GDM1 (cell line): ENCODE results near the gene CXXC5.

Experiments used
- DNase-seq: peaks from one replicate; lab custom pipeline; 2025; lab: John Stamatoyannopoulos, UW

The CXXC5 gene

DNA sequence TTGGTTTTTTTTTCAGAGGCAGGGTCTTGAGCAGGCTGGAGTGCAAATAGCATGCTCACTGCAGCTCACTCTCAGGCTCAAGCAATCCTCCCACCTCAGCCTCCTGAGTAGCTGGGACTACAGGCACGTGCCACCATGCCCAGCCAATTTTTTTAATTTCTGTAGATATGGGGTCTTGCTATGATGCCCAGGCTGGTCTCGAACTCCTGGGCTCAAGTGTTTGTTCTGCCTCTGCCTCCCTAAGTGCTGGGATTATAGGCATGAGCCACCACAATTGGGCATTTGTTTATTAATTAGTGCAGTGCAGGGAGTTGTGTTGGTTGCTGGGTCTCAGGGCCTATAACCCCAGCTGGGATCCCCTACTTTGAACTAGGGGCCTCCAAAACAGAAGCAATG is 47.0 kb downstream of the CXXC5 start:
- DNase-seq, result no peak

DNA sequence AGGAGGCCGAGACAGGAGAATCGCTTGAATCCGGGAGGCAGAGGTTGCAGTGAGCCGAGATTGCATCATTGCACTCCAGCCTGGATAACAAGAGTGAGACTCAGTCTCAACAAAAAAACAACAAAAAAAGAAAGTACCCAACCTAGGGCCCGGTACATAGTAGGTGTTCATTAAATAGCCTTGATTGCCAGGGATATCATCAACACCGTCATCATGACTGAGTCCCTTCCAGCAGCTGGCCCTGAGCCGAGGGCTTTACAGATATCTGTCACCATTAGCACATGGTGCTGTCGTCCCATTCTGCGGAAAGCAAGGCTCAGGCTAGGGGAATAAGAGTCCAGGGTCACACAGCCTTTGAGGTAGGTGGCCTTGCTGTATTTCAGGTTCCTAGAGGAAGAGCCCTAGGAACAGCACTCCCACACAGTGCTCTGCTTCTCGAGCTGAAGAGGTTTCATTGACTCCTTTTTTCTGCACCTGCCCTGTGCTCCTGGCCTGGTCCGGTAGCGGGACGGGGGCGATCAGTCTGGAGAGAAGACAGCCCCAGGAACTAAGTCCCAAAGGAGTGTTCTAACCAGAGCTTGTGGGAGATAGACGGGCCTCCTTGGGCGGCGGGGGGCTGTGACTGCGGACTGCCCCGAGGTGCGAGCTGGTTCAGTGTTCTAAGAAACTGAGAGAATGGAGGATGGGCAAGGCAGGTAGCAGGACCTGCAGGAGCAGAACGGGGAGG is 48.2 kb downstream of the CXXC5 start:
- DNase-seq, result no peak

DNA sequence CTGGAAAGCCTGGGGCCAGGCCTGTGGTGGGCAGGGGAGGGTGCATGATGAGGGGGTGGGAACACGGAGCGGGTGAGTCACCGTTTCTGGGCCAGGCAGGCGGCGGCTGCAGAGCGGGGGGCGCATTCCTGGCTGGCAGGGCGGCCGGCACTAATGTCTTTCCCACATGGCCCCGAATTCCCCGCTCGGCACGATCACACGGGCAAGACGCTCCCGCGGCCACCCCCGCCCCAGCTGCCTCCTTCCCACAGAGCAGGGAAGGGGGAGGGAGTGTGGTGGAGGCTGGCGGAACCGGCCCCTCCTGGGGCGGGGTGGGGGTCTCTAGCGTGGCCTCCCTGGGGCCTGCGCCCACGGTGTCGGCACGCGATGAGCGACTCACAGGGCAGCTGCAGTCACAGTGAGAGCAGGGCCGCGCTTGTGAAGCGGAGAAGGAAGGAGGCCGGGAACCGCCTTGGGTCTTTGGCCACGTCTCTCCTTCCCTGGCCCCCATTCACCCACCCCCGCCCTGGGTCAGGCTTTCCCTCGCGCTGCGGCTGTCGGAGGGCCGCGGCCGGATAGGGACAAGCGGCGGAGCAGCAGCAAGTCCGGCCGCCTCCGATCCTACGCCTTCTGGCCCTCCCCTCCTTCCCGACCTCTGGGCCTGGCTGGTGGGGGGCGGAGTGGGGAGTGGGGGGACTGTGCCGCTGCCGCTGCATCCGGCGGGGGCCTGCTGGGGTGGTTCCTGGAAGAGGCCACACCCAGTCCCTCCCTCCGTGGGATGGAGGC is 48.9 kb downstream of the CXXC5 start:
- no peak for DNase-seq

DNA sequence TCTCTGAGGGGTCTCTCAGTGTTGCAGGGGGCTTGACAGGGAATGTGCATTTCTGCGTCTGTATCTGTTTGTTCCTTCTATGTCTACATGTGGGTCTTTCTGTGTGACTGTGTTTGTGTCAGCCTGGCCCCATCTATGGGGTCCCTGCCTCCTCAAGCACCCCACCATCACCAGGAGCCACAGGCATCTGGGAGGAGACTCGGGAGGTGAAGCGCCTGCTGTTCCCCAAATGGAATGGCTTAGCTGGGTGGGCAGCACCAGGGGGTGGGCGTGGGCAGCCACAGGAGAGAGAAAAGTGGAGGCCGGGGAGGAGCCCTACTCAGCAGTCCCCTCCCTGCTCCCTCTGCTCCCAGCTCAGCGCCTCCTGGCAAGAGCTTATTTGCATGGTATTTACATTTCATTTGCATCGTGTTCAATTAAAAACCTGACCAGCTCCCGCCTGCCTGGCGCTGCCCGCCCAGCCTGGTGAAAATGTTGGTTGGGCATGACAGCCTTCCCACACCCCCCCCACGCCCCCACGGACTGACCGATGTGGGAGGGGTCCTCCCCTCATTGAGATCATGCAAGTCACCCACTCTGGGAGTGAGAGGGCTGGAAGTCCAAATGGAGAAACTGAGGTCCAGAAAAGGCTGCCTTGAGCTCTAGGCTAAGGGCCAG is 50.5 kb downstream of the CXXC5 start:
- no peak for DNase-seq

DNA sequence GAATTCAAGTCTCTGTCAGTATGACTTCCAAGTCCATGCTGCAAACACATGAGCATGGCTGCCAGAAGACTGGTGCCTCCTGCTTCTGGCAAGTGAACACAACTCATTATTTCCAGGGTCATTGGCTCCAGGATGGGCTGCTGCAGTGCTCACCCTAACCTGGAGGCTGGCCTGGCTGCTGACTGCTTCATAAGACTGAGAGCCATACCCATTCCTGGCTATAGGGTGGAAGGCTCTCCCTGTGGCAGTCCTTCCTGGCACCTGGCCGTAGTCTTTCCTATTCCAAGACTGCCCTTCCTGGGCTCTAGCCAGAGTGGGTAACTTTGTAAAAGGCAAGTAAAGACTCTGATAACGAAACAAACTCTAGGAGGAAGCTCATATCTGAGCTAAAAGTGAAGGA is 51.2 kb downstream of the CXXC5 start:
- DNase-seq, result no peak

DNA sequence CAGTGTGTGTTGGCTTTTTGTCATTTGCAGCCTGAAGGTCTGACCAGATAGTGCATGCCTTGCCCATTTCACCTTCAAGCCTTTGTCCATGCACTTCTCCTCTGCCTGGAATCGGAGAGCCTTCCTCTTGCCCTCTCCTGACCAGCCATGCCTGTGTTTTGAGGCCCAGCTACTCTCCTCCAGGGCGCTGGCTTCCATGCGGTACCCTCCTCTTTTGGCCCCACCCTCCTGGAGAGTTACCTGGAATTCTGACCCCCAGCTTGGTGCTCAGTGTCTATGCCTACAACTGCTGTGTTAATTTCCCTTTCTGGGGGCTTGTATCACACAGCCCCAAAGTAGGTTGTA is 52.5 kb downstream of the CXXC5 start:
- DNase-seq, result no peak

DNA sequence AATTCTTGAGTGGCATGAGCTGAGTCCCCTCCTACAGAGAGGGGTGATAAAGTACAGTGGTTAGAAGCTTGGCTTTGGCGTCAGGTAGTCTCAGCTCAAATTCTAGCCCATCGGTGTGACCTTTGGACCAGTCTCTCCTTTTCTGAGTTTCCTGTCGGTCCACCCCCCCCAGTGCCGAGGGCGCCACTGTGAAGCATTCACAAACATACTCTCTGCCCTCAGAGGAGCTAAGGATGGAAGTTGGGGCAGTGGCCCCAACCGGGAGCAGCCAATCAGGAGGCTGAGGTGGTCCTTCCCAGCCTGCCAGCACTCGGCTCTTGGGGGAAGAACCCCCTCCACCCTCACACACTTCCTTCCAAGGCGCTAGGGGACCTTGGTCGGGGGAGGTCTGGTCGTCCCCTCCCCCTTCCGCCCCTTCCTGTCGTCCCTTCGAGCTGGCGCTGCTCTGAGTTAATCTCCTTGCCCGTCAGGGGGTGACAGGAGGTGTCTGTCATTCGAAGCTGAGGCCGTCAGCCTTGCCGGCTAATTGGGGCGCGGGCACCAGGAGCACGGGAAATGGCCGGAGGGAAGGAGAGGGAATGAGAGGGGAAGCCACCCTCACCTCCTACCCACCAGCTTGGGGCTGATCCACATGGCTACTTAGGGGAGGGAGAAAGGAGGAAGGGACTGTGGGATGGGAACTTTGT is 53.0 kb downstream of the CXXC5 start:
- DNase-seq, result no peak

DNA sequence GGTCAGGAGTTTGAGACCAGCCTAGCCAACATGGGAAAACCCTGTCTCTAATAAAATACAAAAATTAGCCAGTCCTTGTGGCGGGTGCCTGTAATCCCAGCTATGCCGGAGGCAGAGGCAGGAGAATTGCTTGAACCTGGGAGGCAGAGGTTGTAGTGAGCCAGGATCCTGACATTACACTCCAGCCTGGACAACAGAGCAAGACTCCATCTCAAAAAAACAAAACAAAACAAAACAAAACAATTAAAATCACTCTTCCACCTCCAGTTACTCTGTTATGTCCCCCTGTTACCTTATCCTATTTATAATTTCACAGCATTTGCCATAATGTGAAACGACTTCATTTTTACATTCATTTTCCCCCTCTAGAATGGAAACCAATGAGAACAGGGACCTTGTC is 54.4 kb downstream of the CXXC5 start:
- no peak for DNase-seq

DNA sequence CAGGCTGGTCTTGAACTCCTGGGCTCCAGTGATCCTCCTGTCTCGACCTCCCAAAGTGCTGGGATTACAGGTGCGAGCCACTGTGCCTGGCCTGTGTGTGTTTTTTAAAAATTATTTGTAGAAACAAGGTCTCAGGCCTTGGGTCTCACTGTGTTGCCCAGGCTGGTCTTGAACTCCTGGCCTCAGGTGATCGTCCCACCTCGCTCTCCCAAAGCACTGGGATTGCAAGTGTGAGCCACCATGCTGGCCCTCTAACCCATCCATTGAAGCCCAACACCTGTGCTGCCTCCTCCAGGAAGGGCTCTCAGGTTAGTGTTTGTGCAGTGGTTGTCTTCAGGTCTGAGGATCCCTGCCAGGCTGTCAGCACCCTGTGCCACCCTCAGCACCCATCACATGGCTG is 56.6 kb downstream of the CXXC5 start:
- no peak for DNase-seq

DNA sequence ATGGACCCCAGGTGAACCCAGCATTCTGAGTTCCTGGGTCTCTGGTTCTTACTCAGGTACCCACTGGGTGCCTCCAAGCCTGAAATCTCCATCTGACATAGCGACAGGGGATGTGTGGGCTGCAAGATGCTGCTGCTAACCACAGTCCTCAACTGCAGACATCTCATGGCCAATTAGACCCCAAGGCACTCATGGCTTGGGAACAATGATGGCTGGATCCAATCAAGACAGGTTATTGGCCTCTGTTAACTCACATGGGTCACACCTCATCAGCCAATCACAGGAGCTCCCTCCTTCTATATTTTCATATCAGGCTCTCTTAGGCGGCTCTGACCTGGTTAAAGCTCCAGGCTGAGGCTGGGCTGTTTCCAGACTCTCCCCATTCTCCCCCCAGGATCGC is 57.0 kb downstream of the CXXC5 start:
- DNase-seq, result no peak

DNA sequence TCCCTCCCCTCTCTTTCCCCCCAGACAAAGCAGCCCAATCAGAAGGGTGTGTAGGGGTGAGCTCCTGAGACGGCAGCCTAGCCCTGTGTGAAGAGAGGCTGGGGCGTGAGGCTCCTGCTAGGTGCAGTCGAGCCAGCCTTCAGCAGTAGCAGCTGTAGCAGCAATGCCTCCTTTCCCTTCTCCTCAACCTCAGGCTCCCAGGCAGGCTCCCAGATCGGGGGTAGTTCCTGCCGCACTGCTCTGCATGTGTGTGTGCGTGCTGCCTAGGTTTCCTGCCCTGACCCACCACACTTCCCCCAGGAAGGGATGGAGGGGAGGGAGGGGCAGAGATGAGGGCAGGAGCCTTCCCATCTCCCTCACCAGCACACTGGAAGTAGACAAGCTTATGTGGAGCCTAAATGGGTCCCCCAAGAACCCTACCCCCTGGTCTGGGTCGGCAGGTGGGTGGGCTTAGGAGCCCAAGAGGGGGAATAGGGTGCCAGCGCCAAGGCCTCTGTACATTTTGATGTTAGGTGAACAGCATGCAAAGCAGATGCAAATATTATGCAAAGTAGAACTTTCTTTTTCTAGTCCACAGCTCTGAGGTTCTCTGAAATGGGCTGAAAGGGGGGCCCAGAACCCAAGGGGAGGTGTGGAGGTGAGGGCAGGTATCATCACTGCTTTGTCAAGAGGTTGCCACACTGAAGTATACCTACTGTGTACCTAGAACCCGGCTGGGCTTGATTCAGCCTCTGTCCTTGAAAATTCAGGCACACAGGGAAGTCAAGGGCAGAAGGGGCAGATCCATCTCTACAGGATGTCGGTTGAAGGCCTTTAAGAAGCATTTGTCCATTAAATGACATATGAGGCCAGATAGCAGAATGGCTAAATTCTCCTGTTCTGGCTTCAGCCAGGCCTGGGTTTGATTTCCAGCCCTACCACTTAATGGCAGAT is 57.8 kb downstream of the CXXC5 start:
- DNase-seq, result peak; percentile 26

DNA sequence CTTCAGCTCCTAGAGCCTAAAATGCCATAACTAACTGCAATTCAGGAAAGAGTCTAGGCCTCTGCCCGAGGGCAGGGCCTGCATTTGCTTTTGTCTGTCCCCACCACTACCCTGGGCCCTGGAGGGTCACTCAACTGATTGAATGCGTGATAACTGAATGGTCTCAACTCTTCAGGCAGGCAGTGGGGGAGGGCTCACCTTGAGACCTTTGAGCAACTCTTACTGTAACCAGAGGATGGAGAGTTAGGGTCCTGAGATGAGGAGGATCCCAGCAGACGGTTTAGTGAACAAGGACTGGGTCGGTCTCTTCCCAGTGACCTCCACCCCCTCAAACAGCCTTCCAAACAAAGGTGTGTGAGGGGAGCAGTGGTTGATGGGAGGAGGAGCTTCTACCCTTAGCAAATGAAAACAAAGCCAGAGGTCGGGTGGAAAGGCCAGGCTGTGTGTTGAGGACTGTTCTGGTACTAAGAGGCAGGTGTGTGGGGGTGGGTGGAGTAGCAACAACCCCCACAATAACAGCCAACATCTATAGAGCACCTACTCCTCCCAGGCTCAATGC is 59.4 kb downstream of the CXXC5 start:
- no peak for DNase-seq

DNA sequence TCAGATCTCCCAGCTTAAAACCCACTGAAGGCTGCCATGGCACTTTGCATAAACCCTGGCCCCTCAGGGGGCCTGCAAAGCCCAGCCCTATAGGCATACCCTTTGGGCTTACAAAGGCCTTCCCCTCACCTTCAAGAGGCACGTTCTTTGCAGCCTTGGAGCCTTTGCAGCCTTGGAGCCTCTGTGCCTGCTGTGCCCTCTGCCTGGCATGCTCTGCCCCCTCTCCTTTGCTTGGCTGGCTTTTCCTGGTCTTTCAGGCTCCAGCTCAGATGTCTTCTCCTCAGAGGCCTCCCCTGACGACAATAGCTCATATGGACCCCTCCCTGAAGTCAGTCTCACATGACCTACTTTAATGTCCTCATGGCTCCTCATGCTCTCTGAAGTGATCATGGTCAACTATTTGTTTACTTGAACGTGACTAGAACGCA is 60.3 kb downstream of the CXXC5 start:
- DNase-seq, result no peak

DNA sequence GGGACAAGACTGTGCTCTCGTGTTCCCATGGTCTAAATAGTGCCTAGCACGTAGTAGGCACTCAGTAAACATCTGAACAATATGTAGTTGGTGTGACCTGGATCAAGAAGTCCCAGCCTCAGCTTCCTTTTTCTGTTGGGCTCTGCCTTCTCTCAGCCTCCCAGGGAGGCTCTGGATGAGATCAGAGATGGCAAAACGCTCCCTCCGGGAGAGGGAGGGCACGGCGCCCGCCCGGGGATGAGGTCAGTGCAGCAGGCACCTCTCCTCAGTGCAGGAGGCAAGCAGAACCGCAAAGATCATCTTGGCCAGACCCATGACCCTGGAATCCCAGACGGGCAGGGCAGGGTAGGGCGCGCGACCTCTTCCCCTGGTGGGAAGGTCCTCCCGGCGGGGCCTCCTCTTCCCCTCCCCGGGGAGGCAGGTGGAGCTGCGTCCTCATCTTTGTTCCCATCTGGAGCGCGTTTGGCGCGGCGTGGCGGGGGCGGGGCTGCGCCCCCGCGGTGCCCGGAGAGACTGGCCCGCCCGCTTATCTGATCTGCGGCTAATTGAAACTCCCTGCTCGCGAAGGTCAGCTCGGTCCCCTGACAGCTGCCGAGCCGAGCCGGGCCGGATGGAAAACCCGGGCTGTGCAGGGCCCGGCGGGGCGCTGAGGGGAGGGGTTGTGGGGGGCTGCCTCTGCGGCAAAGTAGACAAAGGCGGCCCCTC is 60.9 kb downstream of the CXXC5 start:
- DNase-seq, result no peak

DNA sequence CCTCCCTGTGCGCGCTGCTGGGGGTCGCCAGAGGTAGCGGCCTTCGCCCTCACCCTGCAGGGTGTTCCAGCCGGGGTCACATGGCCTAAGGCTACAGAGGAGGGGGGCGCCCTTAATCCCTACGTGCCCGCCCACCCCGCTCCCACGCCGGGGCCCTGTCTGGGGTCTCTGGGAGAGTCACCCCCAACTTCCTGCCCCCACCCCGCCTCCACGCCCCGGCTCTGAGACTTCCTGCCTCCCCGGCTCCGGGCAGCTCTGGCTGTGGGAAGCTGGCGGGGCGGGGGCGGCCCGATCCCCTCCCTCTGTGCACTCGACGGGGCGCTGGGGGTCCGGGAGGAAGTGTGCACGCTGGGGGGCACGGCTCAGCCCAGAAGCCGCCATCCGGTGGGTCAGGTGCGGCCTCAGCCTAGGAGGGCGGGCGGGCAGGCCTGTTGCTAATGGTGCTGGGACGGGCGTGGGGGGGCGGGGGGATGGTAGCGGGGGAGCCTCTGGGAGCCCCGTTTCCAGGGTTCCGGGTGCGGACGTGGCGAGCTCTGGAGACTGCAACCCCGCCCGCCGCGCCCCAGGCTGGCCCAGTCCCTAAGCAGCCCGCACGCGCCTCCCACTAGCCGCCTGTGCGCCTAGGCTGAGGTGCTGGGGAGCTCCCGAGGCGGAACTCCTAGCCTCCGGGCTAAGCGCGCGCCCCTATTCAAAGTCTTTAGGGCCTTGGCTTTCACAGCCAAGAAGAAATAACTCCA is 61.6 kb downstream of the CXXC5 start:
- no peak for DNase-seq

DNA sequence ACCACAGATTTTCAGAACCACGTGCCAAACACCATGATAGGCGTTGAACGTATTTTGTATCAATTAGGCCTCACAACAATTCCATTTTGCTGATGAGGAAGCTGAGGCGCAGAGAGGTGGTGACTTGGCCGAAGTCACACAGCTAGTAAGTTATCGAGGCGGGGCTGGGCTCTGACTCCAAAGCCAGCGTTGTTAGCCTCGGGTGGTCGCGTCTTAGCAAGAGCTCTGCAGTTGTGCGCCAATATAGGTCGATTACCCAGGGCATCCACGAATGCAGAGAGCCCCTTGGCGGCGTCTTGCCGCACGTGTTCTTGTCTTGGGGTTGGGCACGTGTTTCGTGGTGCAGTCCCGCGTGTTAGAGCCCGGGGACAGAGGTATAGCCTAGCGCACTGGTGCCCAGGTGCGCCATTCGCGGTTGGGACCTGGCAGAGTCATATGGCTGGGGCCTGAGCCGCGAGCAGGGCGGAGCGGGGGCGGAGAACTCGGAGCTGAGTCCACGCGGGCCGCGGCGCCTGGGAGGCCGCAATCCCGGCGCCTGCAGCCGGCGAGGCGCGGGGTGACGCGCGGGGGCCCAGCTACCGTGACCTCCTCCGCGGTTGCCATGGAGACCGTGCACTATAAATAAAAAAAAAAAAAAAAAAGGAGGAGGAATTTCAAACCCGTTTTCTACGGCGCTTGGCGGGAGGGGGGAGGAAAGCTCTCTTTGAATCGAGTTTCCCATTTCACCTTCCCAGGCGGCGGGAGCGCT is 62.3 kb downstream of the CXXC5 start:
- no peak for DNase-seq

DNA sequence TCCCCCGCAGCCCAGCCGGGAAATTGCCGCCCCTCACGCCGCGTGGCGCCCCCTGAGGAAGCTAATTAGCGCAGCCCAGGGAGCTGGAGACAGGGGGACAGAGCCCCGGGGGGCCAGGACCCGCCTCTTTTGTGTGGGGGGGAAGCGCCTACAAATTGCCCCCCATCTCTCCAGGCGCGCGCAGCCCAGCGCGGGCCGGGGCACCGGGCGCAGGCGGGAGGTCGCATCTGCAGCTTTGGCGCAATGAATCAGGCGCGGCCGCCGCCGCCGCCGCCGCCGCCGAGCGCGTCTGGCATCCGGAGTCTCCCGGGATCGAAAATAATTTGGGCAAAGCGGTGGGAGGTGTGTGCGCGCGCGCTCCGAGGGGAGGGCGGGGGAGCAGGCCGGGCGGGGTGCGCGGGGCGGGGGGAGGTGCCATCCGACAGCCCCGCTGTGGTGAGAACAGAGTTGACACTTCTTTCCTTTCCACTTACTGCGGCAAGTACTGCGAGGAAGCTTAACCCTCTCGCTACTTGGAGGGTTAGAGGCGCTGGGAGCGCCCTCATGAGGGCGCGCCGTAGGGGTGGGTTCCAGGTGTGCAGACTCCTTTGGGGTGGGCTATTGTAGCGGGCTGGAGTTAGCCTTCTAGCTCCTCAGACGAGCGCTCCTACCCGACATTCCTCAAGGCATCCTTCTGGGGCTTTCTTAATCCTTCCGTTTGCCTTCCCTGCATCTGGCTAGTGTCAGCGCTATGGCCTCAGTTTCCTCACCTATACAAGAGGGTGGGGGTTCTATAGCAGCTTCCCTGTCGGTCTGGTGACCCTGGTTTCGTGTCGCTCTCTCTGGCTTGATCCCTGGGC is 63.1 kb downstream of the CXXC5 start:
- peak; percentile 65 for DNase-seq

DNA sequence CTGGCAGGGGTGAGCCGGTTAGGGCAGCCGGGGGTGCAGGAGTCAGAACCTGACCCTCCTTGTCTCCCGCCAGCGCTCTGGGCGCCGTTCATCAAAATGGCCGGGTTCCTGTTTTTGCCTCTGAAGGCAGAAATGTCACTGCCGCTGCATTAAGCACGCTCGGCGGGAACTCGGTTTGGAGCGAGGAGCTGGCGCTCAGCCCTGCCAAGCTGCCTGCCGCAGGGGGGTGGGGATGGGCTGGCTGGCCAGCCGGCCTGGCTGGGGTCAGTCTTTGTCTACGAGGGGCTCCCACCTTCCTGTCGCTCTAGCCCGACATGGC is 63.7 kb downstream of the CXXC5 start:
- no peak for DNase-seq
